ENCODE measurements around the gene A3GALT2. TPM values are rescaled to one million over a fixed set of nuclear protein-coding genes. Genes with fewer than 3 reads are reported as not detected.

Gene A3GALT2
- total RNA-seq, 4 donors from 2014 or later = 0.58 TPM; not detected in 3

GRCh38 chr1:33307494-33307864 lies 13.4 kb downstream of the A3GALT2 start:
- intact Hi-C loops (cut with DNase I; ENCODE audit: low total_unique reads) = no loop called here
- no peak overlapping the region for H3K27ac ChIP-seq

GRCh38 chr1:33306653-33307493 lies 14.0 kb downstream of the A3GALT2 start:
- Histone ChIP-seq H3K4me1 (peaks cover 0 to 5% of the 10 kb centered on the region in 2 donors), H3K27me3 (no peaks in the 10 kb centered on the region), H3K36me3 (no peaks in the 10 kb centered on the region), H3K9me3 (no peaks in the 10 kb centered on the region), H3K4me3 (peak overlapping the region in 1 of 2 donors; percentile 38), H3K27ac (peak overlapping the region in 1 of 2 donors; percentile 56)
- TF ChIP-seq POLR2A (IDR thresholded peaks at IDR 0.05) = no peak
- no peak for TF ChIP-seq CTCF (IDR thresholded peaks at IDR 0.05)
- intact Hi-C loops (cut with DNase I; ENCODE audit: low total_unique reads) = no loop called here
- DNase-seq = peak in 1 of 2 donors; percentile 49

More at GRCh38 chr1:33307494-33307864, 13.4 kb downstream of the A3GALT2 start:
- Histone ChIP-seq H3K9me3 (no peaks in the 10 kb centered on the region), H3K4me3 (no peak overlapping the region), H3K36me3 (no peaks in the 10 kb centered on the region), H3K4me1 (peaks cover 0 to 5% of the 10 kb centered on the region in 2 donors), H3K27me3 (no peaks in the 10 kb centered on the region)
- no peak for DNase-seq
- TF ChIP-seq CTCF (IDR thresholded peaks at IDR 0.05) = no peak
- no peak for TF ChIP-seq POLR2A (IDR thresholded peaks at IDR 0.05)

GRCh38 chr1:33305816-33306652 lies 14.9 kb downstream of the A3GALT2 start:
- no peak for DNase-seq
- no peaks in the 10 kb centered on the region for H3K27me3 ChIP-seq
- H3K27ac ChIP-seq = peak overlapping the region in 1 of 2 donors; percentile 56
- H3K4me3 ChIP-seq = peak overlapping the region in 1 of 2 donors; percentile 38
- H3K4me1 ChIP-seq = peaks cover 0 to 5% of the 10 kb centered on the region in 2 donors
- intact Hi-C loops (cut with DNase I; ENCODE audit: low total_unique reads) = no loop called here
- no peak for TF ChIP-seq POLR2A (IDR thresholded peaks at IDR 0.05)
- TF ChIP-seq CTCF (IDR thresholded peaks at IDR 0.05) = no peak
- H3K9me3 ChIP-seq = no peaks in the 10 kb centered on the region
- no peaks in the 10 kb centered on the region for H3K36me3 ChIP-seq

- Histone ChIP-seq H3K9me3 (no peaks in the 10 kb centered on the region), H3K27ac (no peak overlapping the region), H3K27me3 (no peaks in the 10 kb centered on the region), H3K4me1 (peaks cover 0 to 11% of the 10 kb centered on the region in 2 donors), H3K36me3 (no peaks in the 10 kb centered on the region), H3K4me3 (no peak overlapping the region)
- intact Hi-C loops (cut with DNase I; ENCODE audit: low total_unique reads) = no loop called here
- no peak for DNase-seq
- TF ChIP-seq POLR2A (IDR thresholded peaks at IDR 0.05) (no peak), CTCF (IDR thresholded peaks at IDR 0.05) (no peak)
These were observed 15.9 kb downstream of the A3GALT2 start for GRCh38 chr1:33305016-33305415.

Measured in uterus (tissue), 4 donors.